CD4-positive, alpha-beta T cell treated with Interleukin-6 for 4 hours (primary cell): ENCODE measurements around the gene SOAT1.
"Not testable (repeated sequence)": the region's sequence is repeated elsewhere in the genome, so short reads cannot be mapped to it uniquely, and the experiment has no call there.

Source experiments
- DNase-seq: peaks from one replicate; pipeline ENCODE4 v3.0.0-alpha.2; 2020; ENCODE audit warnings: mixed read lengths

SOAT1 gene

GRCh38 chr1:179293340-179294327, at the start of gene SOAT1:
Gene SOAT1 (plus strand): TSS chr1:179293797. CDS start chr1:179302685, 8,888 bp downstream.
- DNase-seq, result peak; percentile 99

- DNase-seq, result not testable (repeated sequence)
Observed at GRCh38 chr1:179245426-179245825, 48.2 kb upstream of the SOAT1 start.

- DNase-seq, result no peak
Observed at GRCh38 chr1:179247923-179248322, 45.7 kb upstream of the SOAT1 start.

- no peak for DNase-seq
Observed at GRCh38 chr1:179251675-179252074, 41.9 kb upstream of the SOAT1 start.

- DNase-seq, result no peak
Observed at GRCh38 chr1:179252606-179253005, 41.0 kb upstream of the SOAT1 start.

- no peak for DNase-seq
Observed at GRCh38 chr1:179253286-179253972, 40.2 kb upstream of the SOAT1 start.

GRCh38 chr1:179262183-179262582, 31.4 kb upstream of the SOAT1 start:
- no peak for DNase-seq

GRCh38 chr1:179263121-179263520, 30.5 kb upstream of the SOAT1 start:
- no peak for DNase-seq

GRCh38 chr1:179264507-179264906, 29.1 kb upstream of the SOAT1 start:
- no peak for DNase-seq

- DNase-seq, result no peak
Observed at GRCh38 chr1:179269071-179269470, 24.5 kb upstream of the SOAT1 start.

GRCh38 chr1:179274424-179274823, 19.2 kb upstream of the SOAT1 start:
- not testable (repeated sequence) for DNase-seq

GRCh38 chr1:179278920-179279319, 14.7 kb upstream of the SOAT1 start:
- no peak for DNase-seq

GRCh38 chr1:179283992-179284391, 9.6 kb upstream of the SOAT1 start:
- DNase-seq, result no peak

GRCh38 chr1:179287946-179288345, 5.7 kb upstream of the SOAT1 start:
- no peak for DNase-seq

- DNase-seq, result no peak
Observed at GRCh38 chr1:179288977-179289376, 4.6 kb upstream of the SOAT1 start.

- DNase-seq, result no peak
Observed at GRCh38 chr1:179295164-179295755, 1.7 kb downstream of the SOAT1 start.

- DNase-seq, result no peak
Observed at GRCh38 chr1:179296356-179297104, 2.9 kb downstream of the SOAT1 start.

- no peak for DNase-seq
Observed at GRCh38 chr1:179297105-179297378, 3.4 kb downstream of the SOAT1 start.

GRCh38 chr1:179298952-179299351, 5.4 kb downstream of the SOAT1 start:
- peak; percentile 60 for DNase-seq

GRCh38 chr1:179300112-179300511, 6.5 kb downstream of the SOAT1 start:
- DNase-seq, result no peak

GRCh38 chr1:179302070-179302469, 8.5 kb downstream of the SOAT1 start:
- DNase-seq, result no peak

- DNase-seq, result no peak
Observed at GRCh38 chr1:179303200-179303785, 9.7 kb downstream of the SOAT1 start.

GRCh38 chr1:179305450-179305849, 11.9 kb downstream of the SOAT1 start:
- no peak for DNase-seq
